Ectodermal cell (in vitro differentiated cells): ENCODE measurements around the gene ELAVL2.

Experiments used
- H3K27ac ChIP-seq: 2 replicates; pipeline ENCODE4 v1.7.0; 2013; ENCODE audit warnings: mild to moderate bottlenecking, low read depth, low read length; ENCODE audit not compliant: insufficient read depth, poor library complexity, severe bottlenecking
- H3K27me3 ChIP-seq: 2 replicates; pipeline ENCODE4 v1.7.0; 2013; ENCODE audit warnings: mild to moderate bottlenecking, low read length; ENCODE audit not compliant: insufficient read depth, control insufficient read depth, poor library complexity, severe bottlenecking
- H3K36me3 ChIP-seq: one replicate; pipeline ENCODE4 v1.7.0; 2013; ENCODE audit warnings: low read length; ENCODE audit not compliant: control insufficient read depth, insufficient read depth
- H3K4me1 ChIP-seq: one replicate; pipeline ENCODE4 v1.7.0; 2013; ENCODE audit warnings: low read length; ENCODE audit not compliant: control insufficient read depth, insufficient read depth
- H3K4me3 ChIP-seq: 2 replicates; pipeline ENCODE4 v1.7.0; 2013; ENCODE audit warnings: low read depth, low read length, control low read depth; ENCODE audit not compliant: insufficient read depth
- H3K9me3 ChIP-seq: 2 replicates; pipeline ENCODE4 v1.7.0; 2013; ENCODE audit warnings: mild to moderate bottlenecking, low read length, moderate library complexity; ENCODE audit not compliant: control insufficient read depth
- WGBS, 2 experiments: methylation state at CpG; one replicate each; pipeline ENCODE4 v1.1.7; 2013; ENCODE audit warnings: missing lambda C conversion rate in 2 of 2; 5-methylcytosine and 5-hydroxymethylcytosine counted together

The ELAVL2 gene

GRCh38 chr9:23672151-23672550 is 153.9 kb downstream of the ELAVL2 start:
- 94 to 95% methylated on average over 6 of the region's 6 CpGs for WGBS, 2 experiments

GRCh38 chr9:23669776-23670175 is 156.3 kb downstream of the ELAVL2 start:
- no peak overlapping the region for H3K27ac ChIP-seq
- H3K4me1 ChIP-seq = no peaks in the 10 kb centered on the region
- H3K27me3 ChIP-seq = no peaks in the 10 kb centered on the region
- H3K4me3 ChIP-seq = no peak overlapping the region
- H3K9me3 ChIP-seq = no peaks in the 10 kb centered on the region
- peaks cover 5% of the 10 kb centered on the region for H3K36me3 ChIP-seq
- 94 to 100% methylated on average over 1 of the region's 1 CpG for WGBS, 2 experiments

More at GRCh38 chr9:23672151-23672550, 153.9 kb downstream of the ELAVL2 start:
- Histone ChIP-seq H3K27ac (no peak overlapping the region), H3K9me3 (no peaks in the 10 kb centered on the region), H3K36me3 (peaks cover 5% of the 10 kb centered on the region), H3K4me3 (no peak overlapping the region), H3K4me1 (no peaks in the 10 kb centered on the region), H3K27me3 (no peaks in the 10 kb centered on the region)

- Histone ChIP-seq H3K4me1 (peaks cover 5% of the 10 kb centered on the region), H3K4me3 (no peak overlapping the region), H3K27ac (no peak overlapping the region), H3K9me3 (no peaks in the 10 kb centered on the region), H3K36me3 (peaks cover 6% of the 10 kb centered on the region), H3K27me3 (no peaks in the 10 kb centered on the region)
- 91 to 97% methylated on average over 2 of the region's 2 CpGs for WGBS, 2 experiments
Measured at GRCh38 chr9:23665635-23666034, 160.4 kb downstream of the ELAVL2 start.

- Histone ChIP-seq H3K4me3 (no peak overlapping the region), H3K36me3 (peaks cover 6% of the 10 kb centered on the region), H3K9me3 (no peaks in the 10 kb centered on the region), H3K27me3 (no peaks in the 10 kb centered on the region), H3K4me1 (peaks cover 5% of the 10 kb centered on the region), H3K27ac (no peak overlapping the region)
- WGBS, 2 experiments = 87 to 89% methylated on average over 3 of the region's 3 CpGs
Measured at GRCh38 chr9:23665051-23665450, 161.0 kb downstream of the ELAVL2 start.

GRCh38 chr9:23663946-23664345 is 162.1 kb downstream of the ELAVL2 start:
- peaks cover 5% of the 10 kb centered on the region for H3K4me1 ChIP-seq
- peaks cover 6% of the 10 kb centered on the region for H3K36me3 ChIP-seq
- H3K27ac ChIP-seq = no peak overlapping the region
- no peaks in the 10 kb centered on the region for H3K9me3 ChIP-seq
- no peaks in the 10 kb centered on the region for H3K27me3 ChIP-seq
- H3K4me3 ChIP-seq = no peak overlapping the region

GRCh38 chr9:23663536-23663935 is 162.5 kb downstream of the ELAVL2 start:
- no peak overlapping the region for H3K27ac ChIP-seq
- H3K36me3 ChIP-seq = peaks cover 6% of the 10 kb centered on the region
- H3K27me3 ChIP-seq = no peaks in the 10 kb centered on the region
- no peak overlapping the region for H3K4me3 ChIP-seq
- WGBS, 2 experiments = 96% methylated on average over 6 of the region's 6 CpGs
- H3K4me1 ChIP-seq = peaks cover 5% of the 10 kb centered on the region
- H3K9me3 ChIP-seq = no peaks in the 10 kb centered on the region

GRCh38 chr9:23663125-23663524 is 162.9 kb downstream of the ELAVL2 start:
- no peak overlapping the region for H3K4me3 ChIP-seq
- no peak overlapping the region for H3K27ac ChIP-seq
- H3K9me3 ChIP-seq = no peaks in the 10 kb centered on the region
- no peaks in the 10 kb centered on the region for H3K27me3 ChIP-seq
- WGBS, 2 experiments = 96% methylated on average over 2 of the region's 2 CpGs
- H3K4me1 ChIP-seq = peaks cover 5% of the 10 kb centered on the region
- H3K36me3 ChIP-seq = peaks cover 6% of the 10 kb centered on the region

- Histone ChIP-seq H3K9me3 (no peaks in the 10 kb centered on the region), H3K4me3 (no peak overlapping the region), H3K27me3 (no peaks in the 10 kb centered on the region), H3K4me1 (peaks cover 5% of the 10 kb centered on the region), H3K36me3 (peaks cover 6% of the 10 kb centered on the region), H3K27ac (no peak overlapping the region)
- WGBS, 2 experiments = 94 to 96% methylated on average over 2 of the region's 2 CpGs
Measured at GRCh38 chr9:23662320-23662719, 163.7 kb downstream of the ELAVL2 start.

- no peak overlapping the region for H3K4me3 ChIP-seq
- WGBS, 2 experiments = 77 to 84% methylated on average over 6 of the region's 6 CpGs
- no peaks in the 10 kb centered on the region for H3K9me3 ChIP-seq
- peaks cover 6% of the 10 kb centered on the region for H3K36me3 ChIP-seq
- H3K27me3 ChIP-seq = no peaks in the 10 kb centered on the region
- H3K4me1 ChIP-seq = peaks cover 5% of the 10 kb centered on the region
- no peak overlapping the region for H3K27ac ChIP-seq
Measured at GRCh38 chr9:23659346-23660006, 166.6 kb downstream of the ELAVL2 start.

GRCh38 chr9:23658376-23659258 is 167.4 kb downstream of the ELAVL2 start:
- 91 to 92% methylated on average over 9 to 10 of the region's 10 CpGs for WGBS, 2 experiments
- Histone ChIP-seq H3K27me3 (no peaks in the 10 kb centered on the region), H3K4me1 (peaks cover 2% of the 10 kb centered on the region), H3K36me3 (peaks cover 6% of the 10 kb centered on the region), H3K9me3 (no peaks in the 10 kb centered on the region), H3K4me3 (no peak overlapping the region), H3K27ac (no peak overlapping the region)
